ENCODE results near the gene LIN54. TPM values are rescaled to one million over a fixed set of nuclear protein-coding genes. Genes with fewer than 3 reads are reported as not detected.

LIN54 gene
- polyA plus RNA-seq, 1 of the 3 experiments (the other 2 are of a cell fraction), result 6.4 TPM

DNA sequence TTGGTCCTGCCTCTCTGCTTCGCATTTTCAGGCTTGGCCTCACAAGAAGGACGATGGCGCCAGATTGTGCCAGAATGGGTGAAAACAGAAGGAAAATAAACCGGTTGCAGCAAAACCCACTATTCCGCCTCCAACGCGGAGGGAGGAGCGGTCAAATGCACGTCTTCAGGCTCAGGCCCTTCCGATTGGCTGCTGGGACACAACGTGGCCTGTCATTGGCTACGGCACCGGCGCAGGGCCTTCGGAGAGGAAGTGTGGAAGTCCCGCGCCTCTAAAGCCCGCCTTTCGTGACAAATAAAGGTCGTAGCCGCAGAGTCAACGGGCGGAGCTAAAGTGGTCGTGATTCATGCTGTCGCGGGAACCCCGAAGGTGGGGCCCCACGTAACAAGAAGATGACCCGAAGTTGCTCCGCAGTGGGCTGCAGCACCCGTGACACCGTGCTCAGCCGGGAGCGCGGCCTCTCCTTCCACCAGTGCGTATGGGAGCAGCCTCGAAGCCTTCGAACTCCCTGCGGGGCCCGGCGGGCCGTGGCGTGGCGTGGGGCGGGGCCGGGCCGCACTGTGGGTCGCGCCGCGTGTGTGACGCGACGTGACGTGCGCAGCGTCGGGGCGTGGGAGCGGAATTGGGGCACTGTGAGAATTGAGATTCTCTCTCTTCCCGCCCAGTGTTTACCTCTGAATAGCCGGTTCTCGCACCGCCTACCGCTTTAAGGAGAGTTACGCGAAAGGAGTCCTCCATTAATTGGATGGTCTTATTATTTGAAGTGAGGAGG, 110.0 kb downstream of the LIN54 start, which contains the start of gene THAP9:
THAP9 (plus strand) TSS at position 325 of the 772 bp plus-strand sequence; CDS start at position 393, 68 bp downstream.
- Histone ChIP-seq H4K20me1 (ENCODE audit: insufficient read depth) (peaks cover 11% of the 10 kb centered on the region; the same call in 1 of the 2 replicates), H3K4me2 (peak within 1 kb of the TSS; percentile 83), H3K4me3 (ENCODE audit: low read depth in 2 of 2, low read length in 1 of 2) (peak within 1 kb of the TSS; percentile 81 to 97), H3K9me2 (no peaks in the 10 kb centered on the region), H3K27me3 (ENCODE audit: insufficient read depth) (no peaks in the 10 kb centered on the region), H2AFZ (ENCODE audit: low read depth) (peak within 1 kb of the TSS; percentile 58), H3K79me2 (ENCODE audit: insufficient read depth) (peaks cover 74% of the 10 kb centered on the region), H3F3A (replicated peaks; ENCODE audit: insufficient read depth) (peaks cover 50% of the 10 kb centered on the region), H3K36me3 (replicated peaks in 1 of 2; ENCODE audit: control insufficient read depth in 1 of 2, insufficient read depth in 2 of 2, low read length in 1 of 2) (peaks cover 16 to 25% of the 10 kb centered on the region in 2 experiments), H3K9me3 (no peaks in the 10 kb centered on the region), H3K27ac (ENCODE audit: low read depth in 2 of 2, low read length in 1 of 2) (peak within 1 kb of the TSS; percentile 96 to 98), H3K9ac (peak within 1 kb of the TSS; percentile 87), H3K4me1 (ENCODE audit: control insufficient read depth in 1 of 2, insufficient read depth in 2 of 2, low read depth in 1 of 2, low read length in 1 of 2) (peaks cover 5 to 8% of the 10 kb centered on the region in 2 experiments; a peak in 3 of 4 replicates)
- ChIA-PET CTCF (interaction anchor here (0.6 to 1.7 kb wide), 4 partner anchors 15 to 113 kb away, joined by 3 to 5 read pairs (median 4); partner anchors contain the start of gene LIN54), POLR2A (interaction anchor here (0.6 to 1.9 kb wide), 6 partner anchors 13 to 491 kb away, joined by 3 to 11 read pairs (median 4); partner anchors contain the start of genes COPS4 and HNRNPDL)
- WGBS (ENCODE audit: low lambda C conversion rate), result under 1% methylated on average over 36 of the region's 67 CpGs
- peak; percentile 65 for TF ChIP-seq ELF1 (IDR thresholded peaks at IDR 0.05)
- peak; percentile 30; the same call in 1 of the 2 replicates for TF ChIP-seq SIN3A (IDR thresholded peaks at IDR 0.05; ENCODE audit: borderline replicate concordance, low read depth, low read length)
- peak; percentile 12; the same call in 1 of the 2 replicates for TF ChIP-seq FOSL2 (IDR thresholded peaks at IDR 0.05; ENCODE audit: borderline replicate concordance, low read depth)
- TF ChIP-seq POLR2AphosphoS5 (IDR thresholded peaks at IDR 0.05; ENCODE audit: low read depth, low read length), result peak; percentile 95
- TF ChIP-seq RAD21 (IDR thresholded peaks at IDR 0.05; ENCODE audit: low read length), result no peak; the same call in 1 of the 2 replicates
- TF ChIP-seq, protein P1, sequence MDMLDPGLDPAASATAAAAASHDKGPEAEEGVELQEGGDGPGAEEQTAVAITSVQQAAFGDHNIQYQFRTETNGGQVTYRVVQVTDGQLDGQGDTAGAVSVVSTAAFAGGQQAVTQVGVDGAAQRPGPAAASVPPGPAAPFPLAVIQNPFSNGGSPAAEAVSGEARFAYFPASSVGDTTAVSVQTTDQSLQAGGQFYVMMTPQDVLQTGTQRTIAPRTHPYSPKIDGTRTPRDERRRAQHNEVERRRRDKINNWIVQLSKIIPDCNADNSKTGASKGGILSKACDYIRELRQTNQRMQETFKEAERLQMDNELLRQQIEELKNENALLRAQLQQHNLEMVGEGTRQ (IDR thresholded peaks at IDR 0.05; ENCODE audit: borderline replicate concordance, low read depth, low read length), result no peak
- TF ChIP-seq MEF2A (IDR thresholded peaks at IDR 0.05; ENCODE audit: borderline replicate concordance, low read depth), result no peak
- TF ChIP-seq TAF1 (IDR thresholded peaks at IDR 0.05; ENCODE audit: borderline replicate concordance, low read depth, low read length), result peak; percentile 96
- TF ChIP-seq, protein P2, sequence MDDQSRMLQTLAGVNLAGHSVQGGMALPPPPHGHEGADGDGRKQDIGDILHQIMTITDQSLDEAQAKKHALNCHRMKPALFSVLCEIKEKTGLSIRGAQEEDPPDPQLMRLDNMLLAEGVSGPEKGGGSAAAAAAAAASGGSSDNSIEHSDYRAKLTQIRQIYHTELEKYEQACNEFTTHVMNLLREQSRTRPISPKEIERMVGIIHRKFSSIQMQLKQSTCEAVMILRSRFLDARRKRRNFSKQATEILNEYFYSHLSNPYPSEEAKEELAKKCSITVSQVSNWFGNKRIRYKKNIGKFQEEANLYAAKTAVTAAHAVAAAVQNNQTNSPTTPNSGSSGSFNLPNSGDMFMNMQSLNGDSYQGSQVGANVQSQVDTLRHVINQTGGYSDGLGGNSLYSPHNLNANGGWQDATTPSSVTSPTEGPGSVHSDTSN (IDR thresholded peaks at IDR 0.05), result peak; percentile 70
- no peak for TF ChIP-seq NFIC (IDR thresholded peaks at IDR 0.05; ENCODE audit: borderline replicate concordance)
- TF ChIP-seq CHD2 (IDR thresholded peaks at IDR 0.05; ENCODE audit: low read length, partially characterized antibody), result peak; percentile 96
- peak; percentile 51 for TF ChIP-seq NRF1 (IDR thresholded peaks at IDR 0.05; ENCODE audit: low read depth, low read length)
- TF ChIP-seq, protein P3, sequence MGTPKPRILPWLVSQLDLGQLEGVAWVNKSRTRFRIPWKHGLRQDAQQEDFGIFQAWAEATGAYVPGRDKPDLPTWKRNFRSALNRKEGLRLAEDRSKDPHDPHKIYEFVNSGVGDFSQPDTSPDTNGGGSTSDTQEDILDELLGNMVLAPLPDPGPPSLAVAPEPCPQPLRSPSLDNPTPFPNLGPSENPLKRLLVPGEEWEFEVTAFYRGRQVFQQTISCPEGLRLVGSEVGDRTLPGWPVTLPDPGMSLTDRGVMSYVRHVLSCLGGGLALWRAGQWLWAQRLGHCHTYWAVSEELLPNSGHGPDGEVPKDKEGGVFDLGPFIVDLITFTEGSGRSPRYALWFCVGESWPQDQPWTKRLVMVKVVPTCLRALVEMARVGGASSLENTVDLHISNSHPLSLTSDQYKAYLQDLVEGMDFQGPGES (IDR thresholded peaks at IDR 0.05; ENCODE audit: low read depth, low read length), result peak; percentile 72
- peak; percentile 59; the same call in 1 of the 2 replicates for TF ChIP-seq YY1 (IDR thresholded peaks at IDR 0.05; ENCODE audit: low read depth)
- TF ChIP-seq SMC3 (IDR thresholded peaks at IDR 0.05; ENCODE audit: low read depth, low read length), result no peak
- TF ChIP-seq JUND (IDR thresholded peaks at IDR 0.05), result 0 out of 2 replicates have a peak, but pooled peaks have one; percentile 19
- TF ChIP-seq RFX5 (IDR thresholded peaks at IDR 0.05; ENCODE audit: low read length), result peak; percentile 87
- no peak; the same call in 1 of the 2 replicates for TF ChIP-seq TCF12 (IDR thresholded peaks at IDR 0.05)
- peak; percentile 75 for TF ChIP-seq MAX (IDR thresholded peaks at IDR 0.05; ENCODE audit: low read depth)
- TF ChIP-seq MXI1 (IDR thresholded peaks at IDR 0.05; ENCODE audit: low read depth, low read length), result peak; percentile 62
- TF ChIP-seq ZBTB33 (IDR thresholded peaks at IDR 0.05; ENCODE audit: borderline replicate concordance, low read depth), result peak; percentile 87; the same call in 1 of the 2 replicates
- TF ChIP-seq GABPA (IDR thresholded peaks at IDR 0.05; ENCODE audit: low read depth), result peak; percentile 76
- peak; percentile 90 for DNase-seq
